IMR-90 (cell line): Measurements from ENCODE around the gene ENOX1. TPM values are rescaled to one million over a fixed set of nuclear protein-coding genes. Genes with fewer than 3 reads are reported as not detected.

ENCODE experiments used
- ATAC-seq: fragments of 200-7000 bp; cut with Tn5 transposase; 2 replicates; pipeline ENCODE4 v1.9.1; 2020; ENCODE audit warnings: low read depth, mild to moderate bottlenecking, moderate library complexity
- BruUV-seq: library from RNA; stranded (reverse); fragments of 400-500 nt; replicated peaks from 2 replicates; lab custom pipeline; 2021; lab: Mats Ljungman, UMichigan
- CTCF ChIA-PET: fragments of 300-600 bp; formaldehyde crosslinking; extraction: SDS; loops from one replicate; lab custom pipeline; 2021; ENCODE audit warnings: antibody characterized with exemption; lab: Yijun Ruan, JAX
- POLR2A ChIA-PET: fragments of 300-600 bp; sonication (Branson Sonifier 250); formaldehyde crosslinking; loops from one replicate; lab custom pipeline; 2022; ENCODE audit warnings: antibody characterized with exemption; ENCODE audit not compliant: unreplicated experiment; lab: Charles Lee
- DNase-seq: peaks from one replicate; pipeline ENCODE4 v3.0.0; 2013
- H2AFZ ChIP-seq: replicated peaks from 2 replicates; pipeline ENCODE3; 2013; ENCODE audit warnings: low read length, mild to moderate bottlenecking; ENCODE audit not compliant: poor library complexity
- H2AK5ac ChIP-seq: 2 replicates; pipeline ENCODE4 v1.6.1; 2013; ENCODE audit warnings: low read depth, low read length, inconsistent platforms
- H2AK9ac ChIP-seq: replicated peaks from 2 replicates; pipeline ENCODE3; 2013; ENCODE audit warnings: mild to moderate bottlenecking, low read depth, low read length, moderate library complexity; ENCODE audit not compliant: poor library complexity
- H2BK120ac ChIP-seq: 2 replicates; pipeline ENCODE4 v1.6.1; 2013; ENCODE audit warnings: low read depth, low read length, inconsistent platforms
- H2BK15ac ChIP-seq: 3 replicates; pipeline ENCODE4 v1.6.1; 2013; ENCODE audit warnings: low read depth, low read length, inconsistent platforms
- H2BK20ac ChIP-seq: 2 replicates; pipeline ENCODE4 v1.6.1; 2013; ENCODE audit warnings: low read depth, mild to moderate bottlenecking, inconsistent platforms, low read length, moderate library complexity
- H2BK5ac ChIP-seq: 2 replicates; pipeline ENCODE4 v1.6.1; 2013; ENCODE audit warnings: mild to moderate bottlenecking, low read depth, low read length, inconsistent platforms; ENCODE audit not compliant: poor library complexity, severe bottlenecking
- H3K14ac ChIP-seq: replicated peaks from 2 replicates; pipeline ENCODE4 v1.6.1; 2013; ENCODE audit warnings: low read depth, low read length, inconsistent platforms
- H3K18ac ChIP-seq: 2 replicates; pipeline ENCODE4 v1.6.1; 2013; ENCODE audit warnings: low read depth, low read length, control low read depth
- H3K23ac ChIP-seq: 2 replicates; pipeline ENCODE4 v1.6.1; 2013; ENCODE audit warnings: low read depth, low read length, inconsistent platforms
- H3K27ac ChIP-seq: 2 replicates; pipeline ENCODE4 v1.5.1; 2013; ENCODE audit warnings: mild to moderate bottlenecking, control low read depth, low read length; ENCODE audit not compliant: insufficient read depth
- H3K27me3 ChIP-seq: 2 replicates; pipeline ENCODE4 v1.6.1; 2013; ENCODE audit warnings: low read length; ENCODE audit not compliant: control insufficient read depth, insufficient read depth
- H3K36me3 ChIP-seq: 2 replicates; pipeline ENCODE4 v1.6.1; 2013; ENCODE audit warnings: low read length, mixed read lengths; ENCODE audit not compliant: control insufficient read depth, insufficient read depth
- H3K4ac ChIP-seq: 2 replicates; pipeline ENCODE4 v1.6.1; 2013; ENCODE audit warnings: low read depth, low read length, inconsistent platforms
- H3K4me1 ChIP-seq: 2 replicates; pipeline ENCODE4 v1.6.1; 2013; ENCODE audit warnings: low read length, mixed read lengths; ENCODE audit not compliant: control insufficient read depth, insufficient read depth
- H3K4me2 ChIP-seq: 2 replicates; pipeline ENCODE4 v1.6.1; 2013; ENCODE audit warnings: low read depth, mild to moderate bottlenecking, control low read depth, low read length, moderate library complexity
- H3K4me3 ChIP-seq: 2 replicates; pipeline ENCODE4 v1.5.1; 2013; ENCODE audit warnings: low read depth, mild to moderate bottlenecking, control low read depth, low read length, moderate library complexity; ENCODE audit not compliant: insufficient read depth
- H3K56ac ChIP-seq: 2 replicates; pipeline ENCODE4 v1.6.1; 2013; ENCODE audit warnings: low read length, inconsistent platforms; ENCODE audit not compliant: insufficient read depth; ENCODE audit errors: extremely low read depth
- H3K79me1 ChIP-seq, 2 experiments: 2 replicates each; pipeline ENCODE4 v1.6.1; 2013; ENCODE audit warnings: low read length in 2 of 2, inconsistent platforms in 1 of 2, low read depth in 1 of 2
- H3K9ac ChIP-seq: 2 replicates; pipeline ENCODE4 v1.6.1; 2013; ENCODE audit warnings: low read depth, low read length, control low read depth
- H3K9me1 ChIP-seq: 2 replicates; pipeline ENCODE4 v1.6.1; 2013; ENCODE audit warnings: low read length, inconsistent platforms; ENCODE audit not compliant: insufficient read depth
- H3K9me3 ChIP-seq: 2 replicates; pipeline ENCODE4 v1.6.1; 2013; ENCODE audit warnings: low read length; ENCODE audit not compliant: control insufficient read depth, insufficient read depth
- H4K20me1 ChIP-seq: 2 replicates; pipeline ENCODE4 v1.6.1; 2013; ENCODE audit warnings: low read length, inconsistent platforms; ENCODE audit not compliant: insufficient read depth
- H4K5ac ChIP-seq: 2 replicates; pipeline ENCODE4 v1.6.1; 2013; ENCODE audit warnings: mild to moderate bottlenecking, low read depth, low read length, control low read depth
- H4K8ac ChIP-seq, 2 experiments: 2 replicates each; pipeline ENCODE4 v1.6.1; 2013; ENCODE audit warnings: low read depth in 2 of 2, low read length in 2 of 2, control low read depth in 1 of 2, inconsistent platforms in 1 of 2
- H4K91ac ChIP-seq: 2 replicates; pipeline ENCODE4 v1.6.1; 2013; ENCODE audit warnings: low read depth, low read length, inconsistent platforms; ENCODE audit not compliant: insufficient read depth
- BHLHE40 ChIP-seq: fragments of 150-350 bp; IDR thresholded peaks from 2 replicates; pipeline ENCODE4 v1.6.1; 2016; ENCODE audit warnings: mild to moderate bottlenecking, low read depth, low read length
- CEBPB ChIP-seq: IDR thresholded peaks from 2 replicates; pipeline ENCODE4 v1.6.1; 2012; ENCODE audit warnings: low read depth, low read length, improper control_type of control experiment
- CHD1 ChIP-seq: IDR thresholded peaks from 2 replicates; pipeline ENCODE4 v1.6.1; 2012; ENCODE audit warnings: low read depth, low read length, improper control_type of control experiment
- ELK1 ChIP-seq: fragments of 150-350 bp; IDR thresholded peaks from 2 replicates; pipeline ENCODE4 v1.6.1; 2016; ENCODE audit warnings: low read depth, mild to moderate bottlenecking, low read length, moderate library complexity, borderline replicate concordance
- FOS ChIP-seq: fragments of 150-350 bp; IDR thresholded peaks from 2 replicates; pipeline ENCODE4 v1.6.1; 2016; ENCODE audit warnings: low read depth, low read length
- MAFK ChIP-seq: IDR thresholded peaks from 2 replicates; pipeline ENCODE4 v1.6.1; 2012; ENCODE audit warnings: low read depth, low read length, improper control_type of control experiment
- MAZ ChIP-seq: IDR thresholded peaks from 2 replicates; pipeline ENCODE4 v1.6.1; 2012; ENCODE audit warnings: low read depth, mild to moderate bottlenecking, low read length, improper control_type of control experiment, moderate library complexity, borderline replicate concordance
- MXI1 ChIP-seq: IDR thresholded peaks from 2 replicates; pipeline ENCODE4 v1.6.1; 2012; ENCODE audit warnings: low read depth, mild to moderate bottlenecking, low read length, moderate library complexity, borderline replicate concordance
- NFE2L2 ChIP-seq: fragments of 150-350 bp; IDR thresholded peaks from 2 replicates; pipeline ENCODE4 v1.6.1; 2016; ENCODE audit warnings: low read depth, mild to moderate bottlenecking, low read length
- POLR2A ChIP-seq: IDR thresholded peaks from 2 replicates; pipeline ENCODE4 v1.6.1; 2012; ENCODE audit warnings: mild to moderate bottlenecking, low read depth, low read length
- RAD21 ChIP-seq: IDR thresholded peaks from 2 replicates; pipeline ENCODE4 v1.6.1; 2012; ENCODE audit warnings: low read length, improper control_type of control experiment
- RCOR1 ChIP-seq: IDR thresholded peaks from 2 replicates; pipeline ENCODE4 v1.6.1; 2012; ENCODE audit warnings: mild to moderate bottlenecking, low read length, improper control_type of control experiment; ENCODE audit not compliant: insufficient replicate concordance
- RFX5 ChIP-seq: IDR thresholded peaks from 2 replicates; pipeline ENCODE4 v1.8.0; 2012; ENCODE audit warnings: low read depth, mild to moderate bottlenecking, low read length, moderate library complexity
- SMC3 ChIP-seq: fragments of 150-350 bp; IDR thresholded peaks from 2 replicates; pipeline ENCODE4 v1.6.1; 2016; ENCODE audit warnings: low read depth, mild to moderate bottlenecking, antibody characterized with exemption, low read length, moderate library complexity
- WGBS, 2 experiments: methylation state at CpG; one replicate each; pipeline versions ENCODE4 v1.1.5 to v1.1.7; 2013; ENCODE audit warnings: missing lambda C conversion rate in 2 of 2; ENCODE audit not compliant: insufficient read length in 1 of 2; ENCODE audit errors: extremely low coverage in 2 of 2; 5-methylcytosine and 5-hydroxymethylcytosine counted together
- dilution Hi-C: fragments of 300-500 bp; cut with HindIII; formaldehyde crosslinking; loops from one replicate; pipeline ENCODE4 v1.14.3; 2018; ENCODE audit warnings: low sequenced_read_pairs; ENCODE audit not compliant: unreplicated experiment
- in situ Hi-C: fragments of 300-500 bp; cut with MboI; formaldehyde crosslinking; loops from 3 replicates; pipeline ENCODE4 v1.14.3; 2019; ENCODE audit warnings: low sequenced_read_pairs, inconsistent platforms, mixed read lengths
- intact Hi-C: fragments of 100-400 bp; cut with micrococcal nuclease; formaldehyde crosslinking; loops from 2 replicates; pipeline ENCODE4 v1.10.0; 2022
- polyA plus RNA-seq, 3 experiments: library from polyadenylated mRNA; depleted of rRNA; stranded (reverse); fragments of >200 nt; gene quantifications; 2 replicates each; pipeline ENCODE4 v1.2.3, GENCODE V29; 2012; ENCODE audit warnings: low replicate concordance in 1 of 3
- total RNA-seq: library from RNA; depleted of rRNA; stranded (reverse); fragments of >200 nt; gene quantifications from 2 replicates; pipeline ENCODE4 v1.2.3, GENCODE V29; 2012
- TF ChIP-seq, protein P1 (sequence below): conservative IDR thresholded peaks from 2 replicates; pipeline ENCODE4 v1.5.1; 2012; ENCODE audit warnings: mild to moderate bottlenecking, low read depth, low read length, improper control_type of control experiment
- TF ChIP-seq, protein P2 (sequence below): fragments of 150-350 bp; IDR thresholded peaks from 2 replicates; pipeline ENCODE4 v1.6.1; 2017; ENCODE audit warnings: mild to moderate bottlenecking, antibody characterized with exemption, low read length, low read depth

The ENOX1 gene
- total and polyA plus RNA-seq, 2 of the 4 experiments (the other 2 are of a cell fraction): 0.99 to 1.3 TPM

GRCh38 chr13:43694146-43694664, 92.6 kb downstream of the ENOX1 start:
- Histone ChIP-seq H3K79me1 (no peaks in the 10 kb centered on the region), H3K36me3 (no peaks in the 10 kb centered on the region), H2AK9ac (no peak overlapping the region), H3K14ac (no peak overlapping the region), H3K4me2 (no peak overlapping the region), H2BK15ac (no peak overlapping the region), H4K5ac (no peak overlapping the region), H3K9ac (no peak overlapping the region), H3K9me3 (no peaks in the 10 kb centered on the region), H2AFZ (no peak overlapping the region), H2BK5ac (no peak overlapping the region), H3K4ac (no peak overlapping the region), H2BK120ac (no peak overlapping the region), H3K56ac (no peak overlapping the region), H4K8ac (no peak overlapping the region), H3K27me3 (peaks cover 2% of the 10 kb centered on the region), H3K4me3 (no peak overlapping the region), H4K20me1 (no peaks in the 10 kb centered on the region), H2AK5ac (no peak overlapping the region), H2BK20ac (no peak overlapping the region), H3K18ac (no peak overlapping the region), H4K91ac (no peak overlapping the region), H3K4me1 (peaks cover 2% of the 10 kb centered on the region; the same call in 1 of the 2 replicates), H3K9me1 (peaks cover 4% of the 10 kb centered on the region), H3K23ac (no peak overlapping the region), H3K27ac (no peak overlapping the region)
- intact Hi-C loops (no loop called here), dilution Hi-C loops (no loop called here), in situ Hi-C loops (no loop called here)
- ChIA-PET CTCF (interaction anchor here (0.6 kb wide), 1 partner anchor 38 kb away, joined by 5 read pairs; no protein-coding TSS in a partner anchor), POLR2A (interaction anchor here (0.6 kb wide), 1 partner anchor 714 kb away, joined by 3 read pairs; no protein-coding TSS in a partner anchor)
- WGBS, 2 experiments: no CpG with 5 or more reads among the region's 1 CpG
- BruUV-seq: no TSS peak
- DNase-seq: no peak
- TF ChIP-seq MXI1 (no peak), RAD21 (no peak), RCOR1 (no peak), CHD1 (no peak), MAFK (no peak), FOS (no peak), NFE2L2 (no peak), RFX5 (no peak), CEBPB (no peak), POLR2A (no peak), ELK1 (no peak), SMC3 (no peak), MAZ (no peak), BHLHE40 (no peak)
- TF ChIP-seq, protein P1, sequence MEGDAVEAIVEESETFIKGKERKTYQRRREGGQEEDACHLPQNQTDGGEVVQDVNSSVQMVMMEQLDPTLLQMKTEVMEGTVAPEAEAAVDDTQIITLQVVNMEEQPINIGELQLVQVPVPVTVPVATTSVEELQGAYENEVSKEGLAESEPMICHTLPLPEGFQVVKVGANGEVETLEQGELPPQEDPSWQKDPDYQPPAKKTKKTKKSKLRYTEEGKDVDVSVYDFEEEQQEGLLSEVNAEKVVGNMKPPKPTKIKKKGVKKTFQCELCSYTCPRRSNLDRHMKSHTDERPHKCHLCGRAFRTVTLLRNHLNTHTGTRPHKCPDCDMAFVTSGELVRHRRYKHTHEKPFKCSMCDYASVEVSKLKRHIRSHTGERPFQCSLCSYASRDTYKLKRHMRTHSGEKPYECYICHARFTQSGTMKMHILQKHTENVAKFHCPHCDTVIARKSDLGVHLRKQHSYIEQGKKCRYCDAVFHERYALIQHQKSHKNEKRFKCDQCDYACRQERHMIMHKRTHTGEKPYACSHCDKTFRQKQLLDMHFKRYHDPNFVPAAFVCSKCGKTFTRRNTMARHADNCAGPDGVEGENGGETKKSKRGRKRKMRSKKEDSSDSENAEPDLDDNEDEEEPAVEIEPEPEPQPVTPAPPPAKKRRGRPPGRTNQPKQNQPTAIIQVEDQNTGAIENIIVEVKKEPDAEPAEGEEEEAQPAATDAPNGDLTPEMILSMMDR: no peak
- TF ChIP-seq, protein P2, sequence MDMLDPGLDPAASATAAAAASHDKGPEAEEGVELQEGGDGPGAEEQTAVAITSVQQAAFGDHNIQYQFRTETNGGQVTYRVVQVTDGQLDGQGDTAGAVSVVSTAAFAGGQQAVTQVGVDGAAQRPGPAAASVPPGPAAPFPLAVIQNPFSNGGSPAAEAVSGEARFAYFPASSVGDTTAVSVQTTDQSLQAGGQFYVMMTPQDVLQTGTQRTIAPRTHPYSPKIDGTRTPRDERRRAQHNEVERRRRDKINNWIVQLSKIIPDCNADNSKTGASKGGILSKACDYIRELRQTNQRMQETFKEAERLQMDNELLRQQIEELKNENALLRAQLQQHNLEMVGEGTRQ: no peak
- no peak for ATAC-seq
